Stimulated activated CD4-positive, alpha-beta T cell treated with anti-CD3 and anti-CD28 coated beads, TNF-alpha, amount 100 ng/mL, for 48 hours (primary cell): Measurements from ENCODE around the gene TBCB.
"Not testable (repeated sequence)": the region's sequence is repeated elsewhere in the genome, so short reads cannot be mapped to it uniquely, and the experiment has no call there.

Experiments
- DNase-seq, 3 donors: peaks; one replicate each; pipeline ENCODE4 v3.0.0-alpha.2; 2020; ENCODE audit warnings: low read depth in 3 of 3

TBCB gene

GRCh38 chr19:36101550-36102327, 13.5 kb upstream of the TBCB start:
- DNase-seq = no peak

- DNase-seq = no peak
These were observed 12.1 kb upstream of the TBCB start for GRCh38 chr19:36103040-36103626.

GRCh38 chr19:36103842-36104552, 11.3 kb upstream of the TBCB start:
- no peak for DNase-seq

GRCh38 chr19:36106441-36106840, 8.8 kb upstream of the TBCB start:
- DNase-seq = no peak

- DNase-seq = no peak
These were observed 8.3 kb upstream of the TBCB start for GRCh38 chr19:36106991-36107390.

- no peak for DNase-seq
These were observed 6.6 kb upstream of the TBCB start for GRCh38 chr19:36108684-36109083.

GRCh38 chr19:36110487-36111199, 4.6 kb upstream of the TBCB start, which contains the start of gene OVOL3:
OVOL3 (plus strand) TSS chr19:36111143; CDS start chr19:36111203, 60 bp downstream.
- no peak for DNase-seq

- DNase-seq = no peak
These were observed 4.1 kb upstream of the TBCB start for GRCh38 chr19:36111200-36111539.

- no peak for DNase-seq
These were observed 2.6 kb upstream of the TBCB start for GRCh38 chr19:36112678-36113077.

GRCh38 chr19:36113425-36113824, 1.8 kb upstream of the TBCB start:
- no peak for DNase-seq

GRCh38 chr19:36113894-36114720, 1.2 kb upstream of the TBCB start:
- DNase-seq = peak in 1 of 3 donors; percentile 17

GRCh38 chr19:36114721-36115452, 381 bp upstream of the TBCB start, which contains the start of gene POLR2I:
POLR2I (minus strand) TSS chr19:36114875; CDS start chr19:36114856, 19 bp downstream.
- peak; percentile 98 to 100 (median 98) for DNase-seq

- no peak for DNase-seq
These were observed 1.0 kb downstream of the TBCB start for GRCh38 chr19:36116344-36116637.

- DNase-seq = no peak
These were observed 5.1 kb downstream of the TBCB start for GRCh38 chr19:36120092-36120983.

GRCh38 chr19:36120984-36121358, 5.7 kb downstream of the TBCB start:
- DNase-seq = no peak

- no peak for DNase-seq
These were observed 6.3 kb downstream of the TBCB start for GRCh38 chr19:36121486-36122124.

GRCh38 chr19:36125557-36125956, 10.3 kb downstream of the TBCB start:
- DNase-seq = no peak

GRCh38 chr19:36128392-36128736, 13.1 kb downstream of the TBCB start:
- DNase-seq = no peak

- not testable (repeated sequence) for DNase-seq
These were observed 16.0 kb downstream of the TBCB start for GRCh38 chr19:36131221-36131620.
